ENCODE results near the gene KRTAP4-2.
"Not testable (repeated sequence)": the region's sequence is repeated elsewhere in the genome, so short reads cannot be mapped to it uniquely, and the experiment has no call there.

KRTAP4-2 gene

DNA sequence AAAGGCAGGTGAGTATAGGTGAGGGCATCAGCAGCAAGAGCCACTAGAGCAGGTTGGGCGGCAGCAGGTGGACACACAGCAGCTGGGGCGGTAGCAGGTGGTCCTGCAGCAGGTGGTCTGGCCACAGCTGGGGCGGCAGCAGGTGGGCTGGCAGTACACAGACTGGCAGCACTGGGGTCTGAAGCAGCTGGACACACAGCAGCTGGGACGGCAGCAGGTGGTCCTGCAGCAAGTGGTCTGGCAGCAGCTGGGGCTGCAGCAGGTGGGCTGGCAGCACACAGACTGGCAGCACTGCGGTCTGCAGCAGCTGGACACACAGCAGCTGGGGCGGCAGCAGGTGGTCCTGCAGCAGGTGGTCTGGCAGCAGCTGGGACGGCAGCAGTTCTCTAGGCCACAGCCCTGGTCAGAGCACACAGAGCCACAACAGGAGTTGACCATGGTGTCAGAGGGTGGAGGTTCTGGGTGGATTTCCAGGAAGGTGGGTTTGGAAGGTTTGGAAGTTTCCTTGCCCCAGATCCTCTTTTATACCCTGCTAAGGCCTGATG lies at the start of gene KRTAP4-2:
Gene KRTAP4-2, minus strand, starts transcription at position 495 of the 545 bp plus-strand sequence. Its CDS starts 57 bp downstream, at position 438.
- DNase-seq (ENCODE audit: low read depth, low spot score): no peak

DNA sequence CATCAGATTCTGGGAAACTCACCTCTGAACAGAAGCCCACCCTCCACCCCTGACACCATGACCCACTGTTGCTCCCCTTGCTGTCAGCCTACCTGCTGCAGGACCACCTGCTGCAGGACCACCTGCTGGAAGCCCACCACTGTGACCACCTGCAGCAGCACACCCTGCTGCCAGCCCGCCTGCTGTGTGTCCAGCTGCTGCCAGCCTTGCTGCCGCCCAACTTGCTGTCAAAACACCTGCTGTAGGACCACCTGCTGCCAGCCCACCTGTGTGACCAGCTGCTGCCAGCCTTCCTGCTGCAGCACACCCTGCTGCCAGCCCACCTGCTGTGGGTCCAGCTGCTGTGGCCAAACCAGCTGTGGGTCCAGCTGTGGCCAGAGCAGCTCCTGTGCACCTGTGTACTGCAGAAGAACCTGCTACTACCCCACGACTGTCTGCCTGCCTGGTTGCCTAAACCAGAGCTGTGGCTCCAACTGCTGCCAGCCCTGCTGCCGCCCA lies 48.6 kb upstream of the KRTAP4-2 start, which contains the start of gene KRTAP9-2:
Gene KRTAP9-2, plus strand, starts transcription at position 51 of the 498 bp plus-strand sequence. Its CDS starts 7 bp downstream, at position 58.
- not testable (repeated sequence) for DNase-seq (ENCODE audit: low read depth, low spot score)

DNA sequence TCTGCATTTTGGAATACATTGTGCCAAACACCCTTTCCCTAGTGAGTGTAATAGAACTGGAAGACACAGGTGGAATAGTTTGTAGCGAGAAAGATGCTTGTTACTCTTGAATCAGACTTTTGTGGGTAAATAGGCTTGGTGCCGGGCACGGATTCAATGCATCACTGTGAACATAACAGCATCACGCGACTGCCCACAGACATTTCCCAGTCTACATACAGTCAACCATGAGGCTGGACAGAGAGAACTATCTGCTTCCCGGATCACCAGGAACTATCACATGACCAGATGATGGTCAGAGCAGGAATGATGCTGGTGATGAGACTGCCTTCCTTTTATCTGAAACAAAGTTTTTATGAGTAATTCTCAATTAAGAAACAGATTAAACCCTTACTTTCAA lies 48.0 kb upstream of the KRTAP4-2 start:
- no peak for DNase-seq (ENCODE audit: low read depth, low spot score)

DNA sequence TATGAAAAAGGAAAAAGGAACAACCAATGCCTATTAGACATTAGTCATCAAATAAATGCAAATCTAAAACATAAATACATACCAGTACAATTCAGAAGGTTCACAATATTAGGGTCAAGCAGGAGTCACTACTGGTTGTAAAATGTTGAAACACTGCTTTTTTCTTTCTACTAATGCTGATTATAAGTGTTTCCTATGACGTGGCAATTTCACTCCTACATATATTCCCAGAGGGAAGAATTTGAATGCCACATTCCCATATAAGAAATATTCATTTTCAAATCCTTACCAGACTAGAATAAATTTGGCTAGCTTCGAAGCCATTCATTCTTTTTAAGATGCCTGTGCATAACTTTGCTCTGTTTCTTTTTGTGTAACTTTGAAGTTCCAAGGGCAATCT lies 45.8 kb upstream of the KRTAP4-2 start:
- DNase-seq (ENCODE audit: low read depth, low spot score): no peak

DNA sequence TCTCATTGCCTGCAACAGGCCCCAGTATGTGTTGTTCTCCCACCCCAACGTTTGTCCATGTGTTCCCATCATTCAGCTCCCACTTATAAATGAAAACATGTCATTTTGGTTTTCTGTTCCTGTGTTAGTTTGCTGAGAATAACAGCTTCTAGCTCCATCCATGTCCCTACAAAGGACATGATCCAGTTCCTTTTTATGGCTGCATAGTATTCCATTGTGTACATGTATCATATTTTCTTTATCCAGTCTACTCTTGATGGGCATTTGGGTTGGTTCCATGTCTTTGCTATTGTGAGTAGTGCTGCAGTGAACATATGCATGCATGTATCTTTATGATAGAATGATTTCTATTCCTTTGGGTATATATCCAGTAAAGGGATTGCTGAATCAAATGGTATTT lies 37.7 kb upstream of the KRTAP4-2 start:
- DNase-seq (ENCODE audit: low read depth, low spot score): no peak

DNA sequence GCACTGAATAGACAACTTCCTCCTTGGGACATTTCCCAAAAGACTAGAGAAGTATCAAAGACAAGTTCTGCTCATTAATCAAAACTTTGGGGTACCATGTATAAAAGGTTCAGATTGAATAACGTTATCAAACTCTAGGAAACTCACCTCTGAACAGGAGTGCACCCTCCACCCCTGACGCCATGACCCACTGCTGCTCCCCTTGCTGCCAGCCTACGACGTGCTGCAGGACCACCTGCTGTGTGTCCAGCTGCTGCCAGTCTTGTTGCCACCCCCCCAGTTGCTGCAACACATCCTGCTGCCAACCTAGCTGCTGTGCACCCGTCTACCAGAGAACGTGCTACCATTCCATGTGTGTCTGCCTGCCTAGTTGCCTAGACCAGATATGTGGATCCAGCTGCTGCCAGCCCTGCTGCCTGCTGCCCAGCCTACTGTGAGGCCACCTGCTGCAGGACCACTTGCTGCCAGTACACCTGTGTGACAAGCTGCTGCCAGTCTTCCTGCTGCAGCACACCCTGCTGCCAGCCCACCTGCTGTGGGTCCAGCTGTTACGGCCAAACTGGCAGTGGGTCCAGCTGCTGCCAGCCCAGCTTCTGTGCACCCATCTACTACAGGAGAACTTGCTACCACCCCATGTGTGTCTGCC lies 34.6 kb upstream of the KRTAP4-2 start:
- no peak for DNase-seq (ENCODE audit: low read depth, low spot score)

DNA sequence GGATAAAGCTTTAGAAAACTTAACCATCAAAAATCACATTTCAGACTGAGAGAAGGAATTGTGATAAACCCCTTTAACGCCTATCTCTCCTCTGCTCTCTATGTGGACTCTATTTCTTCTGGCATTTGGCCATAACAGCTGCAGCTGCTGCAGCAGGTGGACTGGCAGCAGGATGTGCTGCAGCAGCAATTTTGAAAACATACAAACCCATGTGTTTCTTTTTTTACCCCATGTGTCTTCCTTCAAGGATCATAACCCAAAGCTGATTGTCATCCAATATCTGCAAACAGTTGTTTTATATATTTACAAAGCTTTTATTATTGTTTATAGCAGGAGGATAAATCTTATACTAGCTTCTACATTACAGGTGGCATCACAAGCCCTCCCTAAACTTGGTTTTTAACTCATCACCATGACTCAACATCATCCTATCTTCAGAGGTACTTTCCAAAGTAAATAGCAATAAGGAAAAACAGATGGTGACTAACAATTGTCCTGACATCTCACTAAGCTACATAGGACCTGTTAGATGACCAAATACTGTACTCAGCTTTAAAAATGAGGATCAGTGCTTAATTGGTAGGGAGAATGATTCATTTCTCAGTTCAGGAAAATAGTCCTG lies 33.9 kb upstream of the KRTAP4-2 start:
- no peak for DNase-seq (ENCODE audit: low read depth, low spot score)

DNA sequence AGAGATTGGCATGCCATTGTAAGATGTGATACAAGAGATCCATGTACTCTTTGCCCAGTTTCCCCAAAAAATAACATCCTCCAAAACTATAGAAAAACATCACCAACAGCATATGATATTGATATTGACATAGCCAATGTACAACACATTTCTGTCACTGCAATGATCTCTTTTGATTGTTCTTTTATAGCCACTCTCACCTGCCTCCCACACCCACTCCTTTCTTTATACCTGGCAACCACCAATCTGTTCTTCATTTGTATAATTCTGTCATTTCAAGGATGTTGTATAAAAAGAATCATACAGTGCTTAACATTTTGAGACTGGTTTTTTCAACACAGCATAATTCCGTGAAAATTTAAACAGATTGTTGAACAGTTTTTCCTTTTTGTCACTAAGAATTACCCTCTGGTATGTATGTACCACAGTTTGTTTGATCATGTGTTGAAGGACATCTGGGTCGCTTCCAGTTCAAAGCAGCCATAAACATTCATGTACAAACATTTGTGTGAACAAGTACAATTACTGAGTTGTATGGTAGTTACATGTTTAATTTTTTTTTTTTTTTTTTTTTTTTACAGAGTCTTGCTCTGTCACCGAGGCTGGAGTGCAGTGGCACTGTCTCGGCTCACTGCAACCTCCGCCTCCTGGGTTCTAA lies 21.5 kb upstream of the KRTAP4-2 start:
- DNase-seq (ENCODE audit: low read depth, low spot score): no peak

DNA sequence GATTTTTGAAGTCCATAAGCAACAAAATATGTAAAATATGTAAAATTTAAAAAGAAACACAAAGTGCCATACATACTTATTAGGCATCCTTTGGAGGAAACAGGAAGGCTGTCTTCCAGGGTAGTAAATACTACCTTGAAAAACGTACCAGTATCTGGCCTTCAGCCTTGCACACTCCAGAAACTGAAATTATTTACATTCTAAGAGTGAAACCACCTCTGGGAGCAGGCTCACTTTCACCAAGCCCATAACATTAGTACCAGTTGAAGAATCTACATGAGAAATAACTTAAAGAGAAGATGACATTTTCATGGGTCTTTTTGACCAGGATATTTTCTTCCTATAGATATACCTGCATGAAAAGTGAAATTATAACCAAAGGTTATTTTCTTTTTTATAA lies 18.0 kb upstream of the KRTAP4-2 start:
- no peak for DNase-seq (ENCODE audit: low read depth, low spot score)

DNA sequence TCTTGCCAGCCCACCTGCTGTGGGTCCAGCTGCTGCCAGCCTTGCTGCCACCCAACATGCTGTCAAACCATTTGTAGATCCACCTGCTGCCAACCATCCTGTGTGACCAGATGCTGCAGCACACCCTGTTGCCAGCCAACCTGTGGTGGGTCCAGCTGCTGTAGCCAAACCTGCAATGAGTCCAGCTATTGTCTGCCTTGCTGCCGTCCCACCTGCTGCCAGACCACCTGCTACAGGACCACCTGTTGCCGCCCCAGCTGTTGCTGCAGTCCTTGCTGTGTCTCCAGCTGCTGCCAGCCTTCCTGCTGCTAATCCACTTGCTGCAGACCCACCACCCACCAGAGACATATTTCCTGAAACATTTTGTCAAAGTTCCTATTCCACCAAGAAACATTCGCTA lies 12.3 kb upstream of the KRTAP4-2 start:
- DNase-seq (ENCODE audit: low read depth, low spot score): no peak

DNA sequence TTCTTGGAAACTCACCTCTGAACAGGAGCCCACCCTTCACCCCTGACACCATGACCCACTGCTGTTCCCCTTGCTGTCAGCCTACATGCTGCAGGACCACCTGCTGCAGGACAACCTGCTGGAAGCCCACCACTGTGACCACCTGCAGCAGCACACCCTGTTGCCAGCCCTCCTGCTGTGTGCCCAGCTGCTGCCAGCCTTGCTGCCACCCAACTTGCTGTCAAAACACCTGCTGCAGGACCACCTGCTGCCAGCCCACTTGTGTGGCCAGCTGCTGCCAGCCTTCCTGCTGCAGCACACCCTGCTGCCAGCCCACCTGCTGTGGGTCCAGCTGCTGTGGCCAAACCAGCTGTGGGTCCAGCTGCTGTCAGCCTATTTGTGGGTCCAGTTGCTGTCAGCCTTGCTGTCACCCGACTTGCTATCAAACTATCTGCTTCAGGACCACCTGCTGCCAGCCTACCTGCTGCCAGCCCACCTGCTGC lies 11.9 kb upstream of the KRTAP4-2 start, which contains the start of gene KRTAP9-1:
Gene KRTAP9-1, plus strand, starts transcription at position 51 of the 482 bp plus-strand sequence. Its CDS starts 0 bp downstream, at position 51.
- DNase-seq (ENCODE audit: low read depth, low spot score): not testable (repeated sequence)

DNA sequence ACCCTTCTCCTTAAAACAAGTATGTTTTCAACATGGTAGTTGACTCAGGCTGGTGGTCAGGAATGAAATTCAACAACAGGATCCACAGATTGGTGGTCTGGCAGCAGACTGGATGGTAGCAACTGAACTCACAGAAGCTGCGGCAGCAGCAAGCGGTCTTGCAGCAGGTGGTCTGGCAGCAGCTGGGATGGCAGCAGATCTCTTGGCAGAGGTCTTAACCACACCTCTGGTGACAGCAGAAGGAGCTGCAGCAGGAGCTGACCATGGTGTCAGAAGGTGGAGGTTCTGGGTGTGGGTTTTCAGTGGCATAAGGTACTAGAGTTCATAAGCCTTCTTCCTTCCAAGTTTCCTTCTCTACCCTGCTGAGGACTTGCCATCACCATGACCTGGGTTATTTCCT lies 8.9 kb upstream of the KRTAP4-2 start:
- DNase-seq (ENCODE audit: low read depth, low spot score): no peak

DNA sequence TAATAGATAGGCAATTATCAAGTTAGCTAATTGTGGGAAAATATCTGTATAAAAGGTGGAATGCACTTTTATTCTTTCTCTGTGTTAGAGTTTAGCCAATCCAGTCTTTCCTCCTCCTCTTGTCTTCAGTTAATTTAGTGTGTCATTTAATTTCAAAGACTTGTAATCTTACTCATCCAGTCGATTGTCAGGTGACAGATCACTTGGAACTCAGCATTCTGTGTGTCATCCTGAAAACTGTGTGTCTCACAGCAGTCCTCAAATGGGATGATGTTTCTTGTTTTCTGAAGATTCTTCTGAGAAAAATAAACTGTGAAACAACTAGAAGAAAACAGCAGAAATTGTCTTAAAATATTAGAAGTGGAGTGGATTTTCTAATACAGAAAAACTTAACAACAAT lies 7.0 kb upstream of the KRTAP4-2 start:
- DNase-seq (ENCODE audit: low read depth, low spot score): no peak

DNA sequence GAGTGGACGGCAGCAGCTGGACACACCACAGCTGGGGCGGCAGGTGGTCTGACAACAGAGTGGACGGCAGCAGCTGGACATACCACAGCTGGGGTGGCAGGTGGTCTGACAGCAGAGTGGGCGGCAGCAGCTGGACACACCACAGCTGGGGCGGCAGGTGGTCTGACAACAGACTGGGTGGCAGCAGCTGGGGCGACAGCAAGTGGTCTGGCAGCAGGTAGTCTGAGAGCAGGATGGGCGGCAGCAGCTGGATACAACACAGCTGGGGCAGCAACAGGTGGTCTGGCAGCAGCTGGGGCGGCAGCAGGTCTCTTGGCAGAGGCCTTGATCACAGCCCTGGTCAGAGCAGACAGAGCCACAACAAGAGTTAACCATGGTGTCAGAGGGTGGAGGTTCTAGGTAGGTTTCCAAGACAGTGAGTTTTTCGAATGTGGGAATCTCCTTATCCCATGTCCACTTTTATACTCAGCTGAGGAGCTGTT lies 6.5 kb upstream of the KRTAP4-2 start, which contains the start of gene KRTAP4-1:
Gene KRTAP4-1, minus strand, starts transcription at position 432 of the 482 bp plus-strand sequence. Its CDS starts 57 bp downstream, at position 375.
- no peak for DNase-seq (ENCODE audit: low read depth, low spot score)

DNA sequence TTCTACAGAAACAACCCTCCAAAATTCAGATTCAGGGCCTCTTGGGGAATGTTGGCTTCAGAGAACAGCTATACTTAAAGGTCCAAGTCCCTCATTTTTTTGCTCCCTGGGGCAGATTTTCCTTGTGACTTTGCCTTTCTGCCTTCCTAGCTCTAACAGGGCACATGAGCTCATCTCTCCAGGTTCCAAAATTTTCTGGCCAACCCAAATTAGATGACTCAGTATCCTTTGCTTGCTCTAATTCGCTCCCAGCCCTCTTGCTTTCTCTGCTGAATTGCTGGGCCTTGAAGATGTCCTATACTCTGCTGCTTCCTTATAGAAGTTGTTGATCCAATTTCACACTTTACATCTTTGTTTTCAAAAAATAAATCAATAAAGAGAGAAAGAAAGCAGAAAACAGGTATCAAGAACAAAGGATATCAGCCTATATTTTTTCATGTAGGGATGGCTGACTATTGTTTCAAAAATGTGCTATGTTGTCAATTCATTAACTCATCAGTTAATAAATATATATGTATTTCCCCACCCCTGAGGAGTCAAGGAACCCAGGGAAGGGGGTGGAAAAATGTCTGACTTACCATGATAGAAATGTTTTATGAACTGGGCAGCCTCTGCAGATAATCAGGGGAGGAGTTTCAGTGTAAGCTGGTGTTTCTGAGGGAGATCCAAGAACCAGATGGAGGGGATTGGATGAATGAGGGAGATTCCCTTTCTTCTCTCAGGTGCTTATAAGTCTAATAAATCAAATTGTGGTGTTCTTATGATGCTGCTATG lies 1.0 kb upstream of the KRTAP4-2 start:
- no peak for DNase-seq (ENCODE audit: low read depth, low spot score)

DNA sequence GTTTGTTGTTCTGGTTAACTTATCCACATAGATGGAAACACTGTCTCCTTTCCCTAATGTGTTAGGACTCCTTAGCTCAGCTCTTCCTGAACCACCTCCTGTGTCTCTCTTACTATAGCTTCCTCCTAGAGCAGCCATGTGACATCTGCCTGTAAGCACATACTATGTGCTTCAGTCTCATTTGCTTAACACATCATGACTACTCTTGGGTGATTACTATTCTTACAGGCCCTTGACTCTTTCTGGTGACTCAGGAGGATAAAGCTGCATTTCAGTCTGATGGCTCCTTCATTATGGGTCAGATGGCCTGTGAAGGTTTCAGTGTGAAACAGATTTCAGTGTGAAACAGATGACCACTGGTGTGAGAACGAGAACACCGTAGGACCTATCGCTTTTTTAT lies 320 bp upstream of the KRTAP4-2 start:
- DNase-seq (ENCODE audit: low read depth, low spot score): no peak

DNA sequence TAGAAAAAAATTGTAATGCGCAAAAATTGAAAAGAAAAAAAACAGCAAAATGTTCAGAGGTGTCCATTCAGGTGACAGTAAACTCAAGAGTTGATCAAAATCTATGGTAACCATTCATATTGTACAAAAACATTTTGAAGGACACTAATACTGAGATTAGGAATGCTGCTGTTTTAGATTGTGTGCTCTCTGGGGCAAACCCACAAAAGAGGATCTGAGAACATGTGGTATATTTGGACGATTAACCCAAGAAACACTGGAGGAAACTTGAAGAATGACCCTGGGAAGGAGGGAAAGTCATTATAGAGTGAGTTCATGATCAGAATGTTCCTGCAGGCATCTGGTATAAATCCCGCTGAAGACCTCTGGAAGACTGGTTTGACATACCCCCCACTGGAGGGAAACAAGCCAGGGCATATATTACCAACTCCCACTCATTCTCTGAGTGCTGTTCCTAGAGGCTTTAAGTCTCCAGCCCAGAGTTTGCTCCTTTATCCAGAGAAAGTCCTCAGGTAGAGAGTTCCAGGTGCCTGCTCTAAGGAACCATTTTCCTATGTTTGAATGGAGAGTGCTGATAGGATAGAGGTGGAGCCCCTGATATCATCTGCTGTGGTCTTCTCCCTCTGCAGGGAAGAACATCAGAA lies 1.2 kb downstream of the KRTAP4-2 start:
- no peak for DNase-seq (ENCODE audit: low read depth, low spot score)

DNA sequence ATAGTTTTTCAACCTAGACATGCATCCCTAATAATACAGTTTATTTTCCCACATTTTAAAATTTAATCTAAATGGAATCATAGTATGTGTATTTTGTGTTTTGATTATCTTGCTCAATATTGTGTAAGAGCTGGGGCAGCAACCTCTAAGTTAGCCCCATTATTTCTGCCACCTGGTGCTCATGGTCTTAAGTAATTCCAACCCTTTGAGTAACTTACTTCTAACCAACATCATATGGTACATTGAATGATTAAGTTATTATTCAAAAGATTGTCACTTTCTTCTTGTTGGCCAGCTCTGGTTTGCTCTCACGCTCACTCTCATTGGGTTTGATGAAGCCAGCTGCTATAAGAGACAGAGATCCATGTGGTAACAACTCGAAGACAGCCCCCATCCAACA lies 6.1 kb downstream of the KRTAP4-2 start:
- DNase-seq (ENCODE audit: low read depth, low spot score): no peak

DNA sequence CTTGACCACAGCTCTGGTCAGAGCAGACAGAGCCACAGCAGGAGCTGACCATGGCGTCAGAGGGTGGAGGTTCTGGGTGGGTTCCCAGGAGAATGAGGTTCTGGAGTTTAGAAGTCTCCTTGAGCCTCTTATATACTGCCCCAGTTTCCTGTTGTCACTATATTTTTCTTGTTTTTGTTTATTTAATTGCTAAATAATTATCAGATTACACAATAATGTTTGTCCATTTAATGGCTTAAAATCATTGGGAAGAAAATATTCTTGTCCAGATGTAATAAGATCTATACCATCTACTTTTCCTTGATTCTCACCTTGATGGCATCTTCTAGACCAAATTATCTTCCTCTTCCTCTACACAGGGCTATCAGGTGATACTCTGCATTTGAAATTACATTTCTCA lies 9.9 kb downstream of the KRTAP4-2 start, which contains the start of gene KRTAP4-3:
Gene KRTAP4-3, minus strand, starts transcription at position 101 of the 400 bp plus-strand sequence. Its CDS starts 49 bp downstream, at position 52.
- DNase-seq (ENCODE audit: low read depth, low spot score): no peak

DNA sequence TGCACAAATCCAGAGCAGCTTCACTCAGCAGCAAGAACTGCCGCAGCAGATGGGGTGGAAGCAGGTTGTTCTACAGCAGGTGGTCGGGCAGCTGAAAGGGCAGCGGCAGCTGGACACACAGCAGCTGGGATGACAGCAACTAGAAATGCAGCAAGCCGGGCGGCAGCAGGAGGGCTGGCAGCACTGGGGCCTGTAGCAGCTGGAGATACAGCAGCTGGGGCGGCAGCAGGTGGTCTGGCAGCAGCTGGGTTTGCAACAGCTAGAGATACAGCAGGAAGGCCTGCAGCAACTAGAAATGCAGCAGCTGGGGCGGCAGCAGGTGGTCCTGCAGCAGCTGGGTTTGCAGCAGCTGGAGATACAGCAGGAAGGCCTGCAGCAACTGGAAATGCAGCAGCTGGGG lies 10.5 kb downstream of the KRTAP4-2 start:
- DNase-seq (ENCODE audit: low read depth, low spot score): no peak

Measured in activated CD4-positive, CD25-positive, alpha-beta regulatory T cell treated with anti-CD3 and anti-CD28 coated beads, Interleukin-2, amount 50 U/mL, for 16 hours (primary cell).